Tibial artery (tissue), 4 donors: ENCODE results near the gene GNG4.

Experiments
- DNase-seq, 2 donors: peaks; one replicate each; pipeline ENCODE4 v3.0.0-alpha.2; 2019
- H3K27ac ChIP-seq, 2 donors: fragments of 200-600 bp; sonication (generic) in 1 of 2; 1 replicate in 1 of 2; 2 replicates in 1 of 2; pipeline ENCODE4 v1.5.1; 2018 to 2019; ENCODE audit warnings: mild to moderate bottlenecking in 1 of 2
- H3K27me3 ChIP-seq, 2 donors: fragments of 200-600 bp; sonication (generic) in 1 of 2; one replicate each; pipeline versions ENCODE4 v1.5.1 to v1.6.0; 2016 to 2019
- H3K36me3 ChIP-seq, 3 donors: fragments of 200-600 bp; sonication (generic) in 2 of 3; one replicate each; pipeline ENCODE4 v1.5.1; 2016 to 2019; ENCODE audit warnings: mild to moderate bottlenecking in 2 of 3
- H3K4me1 ChIP-seq, 4 donors: fragments of 200-600 bp; sonication (generic) in 2 of 4; 1 replicate in 3 of 4; 2 replicates in 1 of 4; pipeline ENCODE4 v1.5.1; 2016 to 2019
- H3K4me3 ChIP-seq, 2 donors: fragments of 200-600 bp; sonication (generic) in 1 of 2; 1 replicate in 1 of 2; 2 replicates in 1 of 2; pipeline ENCODE4 v1.5.1; 2018 to 2019; ENCODE audit warnings: mild to moderate bottlenecking in 2 of 2
- H3K9me3 ChIP-seq, 3 donors: fragments of 200-600 bp; sonication (generic) in 1 of 3; one replicate each; pipeline ENCODE4 v1.5.1; 2016 to 2019
- CTCF ChIP-seq, 2 experiments: fragments of 200-600 bp in 1 of 2; fragments of 450-650 bp in 1 of 2; IDR thresholded peaks; one replicate each; pipeline ENCODE4 v1.5.1; 2017 to 2019; ENCODE audit warnings: antibody characterized with exemption in 2 of 2, mild to moderate bottlenecking in 1 of 2, moderate library complexity in 1 of 2
- intact Hi-C: fragments of 100-400 bp; cut with DNase I; formaldehyde crosslinking; loops from one replicate; pipeline ENCODE4 v1.15.0; 2023; ENCODE audit warnings: low total_unique reads

GNG4 gene

GRCh38 chr1:235659186-235659771, 9.7 kb upstream of the GNG4 start:
- H3K9me3 ChIP-seq = no peaks in the 10 kb centered on the region
- H3K27me3 ChIP-seq = no peaks in the 10 kb centered on the region
- no peak for DNase-seq
- H3K4me1 ChIP-seq = no peaks in the 10 kb centered on the region
- TF ChIP-seq CTCF (IDR thresholded peaks at IDR 0.05) = no peak
- H3K36me3 ChIP-seq = peaks cover 21 to 33% (median 30%) of the 10 kb centered on the region in 3 donors
- no peak overlapping the region for H3K27ac ChIP-seq
- no peak overlapping the region for H3K4me3 ChIP-seq
- intact Hi-C loops = no loop called here

GRCh38 chr1:235657747-235658526, 8.4 kb upstream of the GNG4 start:
- no peak overlapping the region for H3K27ac ChIP-seq
- peaks cover 17 to 30% (median 18%) of the 10 kb centered on the region in 3 donors for H3K36me3 ChIP-seq
- TF ChIP-seq CTCF (IDR thresholded peaks at IDR 0.05) = no peak
- no peak overlapping the region for H3K4me3 ChIP-seq
- intact Hi-C loops = no loop called here
- H3K9me3 ChIP-seq = peaks cover 0 to 4% (median 0%) of the 10 kb centered on the region in 3 donors
- no peak for DNase-seq
- H3K27me3 ChIP-seq = peaks cover 0 to 3% of the 10 kb centered on the region in 2 donors
- H3K4me1 ChIP-seq = no peaks in the 10 kb centered on the region

GRCh38 chr1:235657269-235657668, 7.7 kb upstream of the GNG4 start:
- Histone ChIP-seq H3K9me3 (peaks cover 0 to 4% (median 0%) of the 10 kb centered on the region in 3 donors), H3K27ac (no peak overlapping the region), H3K36me3 (peaks cover 11 to 23% (median 11%) of the 10 kb centered on the region in 3 donors), H3K27me3 (peaks cover 0 to 8% of the 10 kb centered on the region in 2 donors), H3K4me1 (no peaks in the 10 kb centered on the region), H3K4me3 (no peak overlapping the region)
- intact Hi-C loops = no loop called here
- DNase-seq = no peak
- no peak for TF ChIP-seq CTCF (IDR thresholded peaks at IDR 0.05)

GRCh38 chr1:235652364-235652763, 2.8 kb upstream of the GNG4 start:
- no peak for TF ChIP-seq CTCF (IDR thresholded peaks at IDR 0.05)
- H3K27me3 ChIP-seq = peaks cover 3 to 54% of the 10 kb centered on the region in 2 donors
- H3K36me3 ChIP-seq = no peaks in the 10 kb centered on the region
- intact Hi-C loops = no loop called here
- no peak overlapping the region for H3K27ac ChIP-seq
- H3K4me3 ChIP-seq = no peak overlapping the region
- peaks cover 0 to 4% (median 0%) of the 10 kb centered on the region in 3 donors for H3K9me3 ChIP-seq
- DNase-seq = no peak
- peaks cover 0 to 32% (median 27%) of the 10 kb centered on the region in 4 donors for H3K4me1 ChIP-seq

- peaks cover 3 to 63% of the 10 kb centered on the region in 2 donors for H3K27me3 ChIP-seq
- intact Hi-C loops = no loop called here
- no peaks in the 10 kb centered on the region for H3K36me3 ChIP-seq
- TF ChIP-seq CTCF (IDR thresholded peaks at IDR 0.05) = no peak
- DNase-seq = no peak
- H3K4me3 ChIP-seq = no peak overlapping the region
- H3K9me3 ChIP-seq = peaks cover 0 to 4% (median 0%) of the 10 kb centered on the region in 3 donors
- H3K27ac ChIP-seq = no peak overlapping the region
- H3K4me1 ChIP-seq = peaks cover 0 to 32% (median 27%) of the 10 kb centered on the region in 4 donors
These were observed 1.7 kb upstream of the GNG4 start for GRCh38 chr1:235651170-235651806.
